Transverse colon (tissue), 4 donors: Measurements from ENCODE around the gene IFNK. TPM values are rescaled to one million over a fixed set of nuclear protein-coding genes. Genes with fewer than 3 reads are reported as not detected.

ENCODE experiments used
- DNase-seq: peaks from one replicate; pipeline ENCODE4 v3.0.0-alpha.2; 2019
- H3K27ac ChIP-seq, 4 donors: fragments of 200-600 bp; sonication (generic); 2 replicates each; pipeline ENCODE4 v1.5.1; 2016 to 2018; ENCODE audit warnings: inconsistent platforms in 4 of 4
- H3K27me3 ChIP-seq: fragments of 200-600 bp; sonication (generic); 2 replicates; pipeline ENCODE4 v1.5.1; 2017; ENCODE audit warnings: inconsistent platforms
- H3K36me3 ChIP-seq, 4 donors: fragments of 200-600 bp; sonication (generic); 2 replicates each; pipeline ENCODE4 v1.5.1; 2017 to 2019; ENCODE audit warnings: inconsistent platforms in 4 of 4
- H3K4me1 ChIP-seq, 4 donors: fragments of 200-600 bp; sonication (generic); 2 replicates each; pipeline ENCODE4 v1.5.1; 2017 to 2020; ENCODE audit warnings: inconsistent platforms in 4 of 4
- H3K4me3 ChIP-seq, 4 donors: fragments of 200-600 bp; sonication (generic); 1 replicate in 1 of 4; 2 replicates in 3 of 4; pipeline versions ENCODE4 v1.5.1 to v1.6.1; 2017 to 2019; ENCODE audit warnings: inconsistent platforms in 4 of 4
- H3K9me3 ChIP-seq, 2 donors: fragments of 200-600 bp; sonication (generic); 2 replicates each; pipeline ENCODE4 v1.5.1; 2017 to 2019; ENCODE audit warnings: inconsistent platforms in 2 of 2
- EP300 ChIP-seq: sonication (generic); formaldehyde crosslinking; IDR thresholded peaks from one replicate; pipeline ENCODE4 v1.6.1; 2017; ENCODE audit warnings: antibody characterized with exemption, low read depth
- POLR2A ChIP-seq: fragments of 450-650 bp; IDR thresholded peaks from one replicate; pipeline ENCODE4 v1.6.1; 2016; ENCODE audit warnings: antibody characterized with exemption, mild to moderate bottlenecking, moderate library complexity
- POLR2AphosphoS5 ChIP-seq, 3 donors: sonication (generic); formaldehyde crosslinking; IDR thresholded peaks; one replicate each; pipeline ENCODE4 v1.6.1; 2016; ENCODE audit warnings: antibody characterized with exemption in 3 of 3
- WGBS, 2 donors: methylation state at CpG; one replicate each; pipeline ENCODE4 v1.1.5; 2018; ENCODE audit warnings: low coverage in 1 of 2; 5-methylcytosine and 5-hydroxymethylcytosine counted together
- in situ Hi-C, 4 donors: fragments of 200-750 bp; cut with MboI; loops; one replicate each; pipeline versions ENCODE4 v1.15.0 to v1.15.1; 2017; ENCODE audit warnings: low sequenced_read_pairs in 3 of 4, low pct_ligation_motif_present in 1 of 4, low pct_unique_long_range_greater_than_20kb in 1 of 4
- intact Hi-C: fragments of 100-400 bp; cut with DNase I; formaldehyde crosslinking; loops from one replicate; pipeline ENCODE4 v1.15.1; 2023; ENCODE audit warnings: low total_unique reads
- total RNA-seq, 4 donors: library from RNA; depleted of rRNA; stranded (reverse); fragments of >200 nt; gene quantifications; one replicate each; pipeline ENCODE4 v1.1.0, GENCODE V29; 2016
- TF ChIP-seq, protein P1 (sequence below), 5 experiments: fragments of 200-600 bp in 3 of 5; fragments of 450-650 bp in 2 of 5; sonication (generic) in 3 of 5; IDR thresholded peaks; 1 replicate in 2 of 5; 2 replicates in 3 of 5; pipeline ENCODE4 v1.5.1; 2016 to 2017; ENCODE audit warnings: antibody characterized with exemption in 5 of 5, inconsistent platforms in 3 of 5, mild to moderate bottlenecking in 2 of 5, moderate library complexity in 1 of 5

IFNK gene
- total RNA-seq, 4 donors from 2014 or later, result not detected

DNA sequence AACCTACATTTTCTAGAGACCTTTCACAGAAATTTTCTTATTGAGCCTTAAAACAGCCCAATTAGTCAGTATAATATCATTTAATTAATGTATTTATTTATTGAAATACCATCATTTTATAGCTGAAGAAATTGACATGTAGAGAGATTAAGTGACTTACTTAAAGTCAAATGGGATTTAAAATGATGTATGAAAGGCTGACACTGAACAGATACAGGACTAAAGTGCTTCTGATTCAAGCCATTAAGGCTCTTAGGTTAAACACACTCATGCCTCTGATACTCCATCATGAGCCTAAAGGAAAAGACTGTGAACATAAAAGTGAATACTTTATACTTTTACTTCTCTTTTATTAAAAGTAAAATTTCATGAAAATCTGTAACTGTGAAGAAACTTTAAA is 36.4 kb downstream of the IFNK start:
- in situ Hi-C loops (loop anchor here in 1 of 4 donors (25.0 kb wide), 1 partner anchor 523 kb away; no protein-coding TSS in a partner anchor), intact Hi-C loops (loop anchor here (10.0 kb wide), 1 partner anchor 366 kb away; no protein-coding TSS in a partner anchor)
- Histone ChIP-seq H3K27ac (no peak overlapping the region), H3K27me3 (no peaks in the 10 kb centered on the region), H3K4me3 (no peak overlapping the region), H3K4me1 (peaks cover 0 to 5% (median under 1%) of the 10 kb centered on the region in 4 donors), H3K36me3 (peaks cover 0 to 71% (median 13%) of the 10 kb centered on the region in 4 donors), H3K9me3 (no peaks in the 10 kb centered on the region)
- TF ChIP-seq POLR2AphosphoS5 (IDR thresholded peaks at IDR 0.05) (no peak), EP300 (no peak), POLR2A (no peak)
- TF ChIP-seq, protein P1, sequence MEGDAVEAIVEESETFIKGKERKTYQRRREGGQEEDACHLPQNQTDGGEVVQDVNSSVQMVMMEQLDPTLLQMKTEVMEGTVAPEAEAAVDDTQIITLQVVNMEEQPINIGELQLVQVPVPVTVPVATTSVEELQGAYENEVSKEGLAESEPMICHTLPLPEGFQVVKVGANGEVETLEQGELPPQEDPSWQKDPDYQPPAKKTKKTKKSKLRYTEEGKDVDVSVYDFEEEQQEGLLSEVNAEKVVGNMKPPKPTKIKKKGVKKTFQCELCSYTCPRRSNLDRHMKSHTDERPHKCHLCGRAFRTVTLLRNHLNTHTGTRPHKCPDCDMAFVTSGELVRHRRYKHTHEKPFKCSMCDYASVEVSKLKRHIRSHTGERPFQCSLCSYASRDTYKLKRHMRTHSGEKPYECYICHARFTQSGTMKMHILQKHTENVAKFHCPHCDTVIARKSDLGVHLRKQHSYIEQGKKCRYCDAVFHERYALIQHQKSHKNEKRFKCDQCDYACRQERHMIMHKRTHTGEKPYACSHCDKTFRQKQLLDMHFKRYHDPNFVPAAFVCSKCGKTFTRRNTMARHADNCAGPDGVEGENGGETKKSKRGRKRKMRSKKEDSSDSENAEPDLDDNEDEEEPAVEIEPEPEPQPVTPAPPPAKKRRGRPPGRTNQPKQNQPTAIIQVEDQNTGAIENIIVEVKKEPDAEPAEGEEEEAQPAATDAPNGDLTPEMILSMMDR (IDR thresholded peaks at IDR 0.05), result no peak
- DNase-seq, result no peak

GRCh38 chr9:27561685-27562084 is 37.6 kb downstream of the IFNK start:
- H3K36me3 ChIP-seq, result peaks cover 0 to 73% (median 11%) of the 10 kb centered on the region in 4 donors
- 47% methylated on average over 3 of the region's 3 CpGs for WGBS, 2 donors
- in situ Hi-C loops (loop anchor here in 1 of 4 donors (25.0 kb wide), 1 partner anchor 524 kb away; no protein-coding TSS in a partner anchor), intact Hi-C loops (loop anchor here (10.0 kb wide), 1 partner anchor 367 kb away; no protein-coding TSS in a partner anchor)
- H3K9me3 ChIP-seq, result no peaks in the 10 kb centered on the region
- no peak overlapping the region for H3K27ac ChIP-seq
- no peak for DNase-seq
- no peaks in the 10 kb centered on the region for H3K27me3 ChIP-seq
- TF ChIP-seq EP300 (no peak), POLR2A (no peak), POLR2AphosphoS5 (IDR thresholded peaks at IDR 0.05) (no peak)
- TF ChIP-seq, protein P1 (IDR thresholded peaks at IDR 0.05), result no peak
- peaks cover 0 to 13% (median 6%) of the 10 kb centered on the region in 4 donors for H3K4me1 ChIP-seq
- H3K4me3 ChIP-seq, result no peak overlapping the region

- peak overlapping the region in 2 of 4 donors; percentile 13 to 26 for H3K27ac ChIP-seq
- peaks cover 0 to 52% (median 5%) of the 10 kb centered on the region in 4 donors for H3K36me3 ChIP-seq
- peaks cover 0 to 14% (median 6%) of the 10 kb centered on the region in 4 donors for H3K4me1 ChIP-seq
- H3K27me3 ChIP-seq, result no peaks in the 10 kb centered on the region
- 87% methylated on average over 4 of the region's 4 CpGs for WGBS, 2 donors
- in situ Hi-C loops (loop anchor here in 1 of 4 donors (25.0 kb wide), 1 partner anchor 527 kb away; no protein-coding TSS in a partner anchor), intact Hi-C loops (loop anchor here (10.0 kb wide), 1 partner anchor 369 kb away; no protein-coding TSS in a partner anchor)
- DNase-seq, result no peak
- H3K4me3 ChIP-seq, result no peak overlapping the region
- H3K9me3 ChIP-seq, result no peaks in the 10 kb centered on the region
- TF ChIP-seq, protein P1 (IDR thresholded peaks at IDR 0.05), result no peak
- TF ChIP-seq EP300 (no peak), POLR2A (no peak), POLR2AphosphoS5 (IDR thresholded peaks at IDR 0.05) (no peak)
Observed at GRCh38 chr9:27563738-27564430, 39.8 kb downstream of the IFNK start.

- WGBS, 2 donors, result 83 to 89% methylated on average over 1 of the region's 1 CpG
- Histone ChIP-seq H3K36me3 (peaks cover 0 to 44% (median 5%) of the 10 kb centered on the region in 4 donors), H3K4me1 (peaks cover 0 to 22% (median 6%) of the 10 kb centered on the region in 4 donors), H3K4me3 (no peak overlapping the region), H3K27ac (peak overlapping the region in 2 of 4 donors; percentile 13 to 26), H3K9me3 (no peaks in the 10 kb centered on the region), H3K27me3 (no peaks in the 10 kb centered on the region)
- DNase-seq, result no peak
- intact Hi-C loops, result loop anchor here (10.0 kb wide), 1 partner anchor 370 kb away; no protein-coding TSS in a partner anchor
- in situ Hi-C loops, result loop anchor here in 1 of 4 donors (25.0 kb wide), 1 partner anchor 527 kb away; no protein-coding TSS in a partner anchor
- TF ChIP-seq, protein P1 (IDR thresholded peaks at IDR 0.05), result no peak
- TF ChIP-seq EP300 (no peak), POLR2AphosphoS5 (IDR thresholded peaks at IDR 0.05) (no peak), POLR2A (no peak)
Observed at GRCh38 chr9:27564670-27565069, 40.6 kb downstream of the IFNK start.
